Trophoblast cell (in vitro differentiated cells and primary cell): ENCODE data around the gene IL23A.
"Not testable (repeated sequence)": the region's sequence is repeated elsewhere in the genome, so short reads cannot be mapped to it uniquely, and the experiment has no call there.

ENCODE experiments used
- DNase-seq, 2 donors: peaks; one replicate each; pipeline ENCODE4 v3.0.0-alpha.2; 2016
- H2AFZ ChIP-seq: 2 replicates; pipeline ENCODE4 v1.6.1; 2013; ENCODE audit warnings: low read length, moderate library complexity, mild to moderate bottlenecking; ENCODE audit not compliant: insufficient read depth, poor library complexity
- H2AK5ac ChIP-seq: 2 replicates; pipeline ENCODE4 v1.6.1; 2013; ENCODE audit warnings: mild to moderate bottlenecking, low read length
- H2BK120ac ChIP-seq: 2 replicates; pipeline ENCODE4 v1.6.1; 2013; ENCODE audit warnings: low read length, mild to moderate bottlenecking, moderate library complexity; ENCODE audit not compliant: insufficient read depth, poor library complexity
- H2BK12ac ChIP-seq: 2 replicates; pipeline ENCODE4 v1.6.1; 2013; ENCODE audit warnings: mild to moderate bottlenecking, low read length, moderate library complexity
- H2BK5ac ChIP-seq: 2 replicates; pipeline ENCODE4 v1.6.1; 2013; ENCODE audit warnings: low read length, low read depth, moderate library complexity, mild to moderate bottlenecking; ENCODE audit not compliant: poor library complexity
- H3K14ac ChIP-seq: 2 replicates; pipeline ENCODE4 v1.6.1; 2013; ENCODE audit warnings: mild to moderate bottlenecking, low read length
- H3K18ac ChIP-seq: 2 replicates; pipeline ENCODE4 v1.6.1; 2013; ENCODE audit warnings: mild to moderate bottlenecking, low read length
- H3K23ac ChIP-seq: 2 replicates; pipeline ENCODE4 v1.6.1; 2013; ENCODE audit warnings: low read length
- H3K27ac ChIP-seq: 2 replicates; pipeline ENCODE4 v1.5.1; 2013; ENCODE audit warnings: low read depth, mild to moderate bottlenecking, inconsistent platforms, low read length, moderate library complexity
- H3K27me3 ChIP-seq: 2 replicates; pipeline ENCODE4 v1.6.1; 2013; ENCODE audit warnings: inconsistent platforms, mild to moderate bottlenecking, low read length, moderate library complexity; ENCODE audit not compliant: insufficient read depth
- H3K36me3 ChIP-seq, 2 experiments: 1 replicate in 1 of 2; 2 replicates in 1 of 2; pipeline ENCODE4 v1.6.1; 2013; ENCODE audit warnings: low read length in 2 of 2, mild to moderate bottlenecking in 2 of 2, moderate library complexity in 1 of 2; ENCODE audit not compliant: insufficient read depth in 2 of 2, control insufficient read depth in 1 of 2
- H3K4ac ChIP-seq: 2 replicates; pipeline ENCODE4 v1.6.1; 2013; ENCODE audit warnings: low read depth, mild to moderate bottlenecking, low read length, moderate library complexity
- H3K4me1 ChIP-seq, 2 experiments: 1 replicate in 1 of 2; 2 replicates in 1 of 2; pipeline ENCODE4 v1.6.1; 2013; ENCODE audit warnings: low read length in 2 of 2, mild to moderate bottlenecking in 2 of 2, moderate library complexity in 1 of 2; ENCODE audit not compliant: insufficient read depth in 2 of 2, control insufficient read depth in 1 of 2
- H3K4me2 ChIP-seq: 2 replicates; pipeline ENCODE4 v1.6.1; 2013; ENCODE audit warnings: inconsistent platforms, mild to moderate bottlenecking, low read length, moderate library complexity
- H3K4me3 ChIP-seq: 2 replicates; pipeline ENCODE4 v1.5.1; 2013; ENCODE audit warnings: mild to moderate bottlenecking, low read depth, low read length, inconsistent platforms
- H3K79me1 ChIP-seq: one replicate; pipeline ENCODE4 v1.6.1; 2013; ENCODE audit warnings: low read length
- H3K79me2 ChIP-seq: 2 replicates; pipeline ENCODE4 v1.6.1; 2013; ENCODE audit warnings: low read length, mild to moderate bottlenecking; ENCODE audit not compliant: control insufficient read depth, insufficient read depth, poor library complexity
- H3K9ac ChIP-seq: 2 replicates; pipeline ENCODE4 v1.6.1; 2013; ENCODE audit warnings: mild to moderate bottlenecking, low read length
- H3K9me3 ChIP-seq: 2 replicates; pipeline ENCODE4 v1.6.1; 2013; ENCODE audit warnings: low read depth, mild to moderate bottlenecking, control low read depth, inconsistent platforms, low read length; ENCODE audit not compliant: insufficient read depth
- H4K12ac ChIP-seq: 2 replicates; pipeline ENCODE4 v1.6.1; 2013; ENCODE audit warnings: low read depth, mild to moderate bottlenecking, low read length, moderate library complexity
- H4K8ac ChIP-seq: 2 replicates; pipeline ENCODE4 v1.6.1; 2013; ENCODE audit warnings: low read depth, mild to moderate bottlenecking, low read length, moderate library complexity
- H4K91ac ChIP-seq: one replicate; pipeline ENCODE4 v1.6.1; 2013; ENCODE audit warnings: low read depth, mild to moderate bottlenecking, low read length, moderate library complexity
- WGBS: extraction: QIAGEN DNeasy Blood & Tissue Kit; methylation state at CpG from one replicate; pipeline ENCODE4 v1.1.7; 2013; ENCODE audit warnings: missing lambda C conversion rate; ENCODE audit not compliant: insufficient read length, insufficient coverage; ENCODE audit errors: extremely low coverage; 5-methylcytosine and 5-hydroxymethylcytosine counted together

The IL23A gene

DNA sequence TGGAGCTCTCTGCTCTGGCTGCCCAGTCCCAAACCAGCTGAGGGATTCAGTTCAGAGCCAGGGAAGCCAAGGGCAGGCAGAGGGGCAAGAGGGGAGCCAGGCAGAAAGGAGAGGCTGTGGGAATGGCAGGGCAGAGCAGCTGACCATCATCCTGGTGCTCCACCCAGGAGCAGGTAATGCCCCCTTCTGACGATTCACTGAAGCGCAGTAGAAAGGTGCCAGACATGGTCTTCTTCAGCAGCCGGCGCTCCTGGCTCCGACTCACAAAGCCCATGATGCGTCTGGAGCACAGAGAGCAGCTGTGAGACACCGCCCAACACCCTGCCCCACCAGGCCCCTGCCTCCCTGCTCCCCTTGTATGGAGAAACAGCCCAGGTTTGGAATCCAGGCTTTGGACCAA is 8.0 kb downstream of the IL23A start:
- no peak overlapping the region for H3K14ac ChIP-seq
- no peak overlapping the region for H2BK120ac ChIP-seq
- H3K4me2 ChIP-seq = no peak overlapping the region
- H4K8ac ChIP-seq = no peak overlapping the region
- H3K79me2 ChIP-seq = no peaks in the 10 kb centered on the region
- no peak overlapping the region for H3K4ac ChIP-seq
- H3K9me3 ChIP-seq = no peaks in the 10 kb centered on the region
- H3K18ac ChIP-seq = no peak overlapping the region
- no peak overlapping the region for H2BK5ac ChIP-seq
- H3K79me1 ChIP-seq = peaks cover 5% of the 10 kb centered on the region
- no peak overlapping the region for H3K9ac ChIP-seq
- H4K91ac ChIP-seq = no peak overlapping the region
- H4K12ac ChIP-seq = no peak overlapping the region
- no peak overlapping the region for H2AFZ ChIP-seq
- H3K36me3 ChIP-seq = peaks cover 41 to 69% of the 10 kb centered on the region in 2 experiments
- H3K23ac ChIP-seq = no peak overlapping the region
- no peaks in the 10 kb centered on the region for H3K27me3 ChIP-seq
- H3K27ac ChIP-seq = no peak overlapping the region
- no peak for DNase-seq
- H2BK12ac ChIP-seq = no peak overlapping the region
- no peak overlapping the region for H2AK5ac ChIP-seq
- H3K4me1 ChIP-seq = peaks cover 5% of the 10 kb centered on the region in 2 experiments
- no CpG with 5 or more reads among the region's 7 CpGs for WGBS
- H3K4me3 ChIP-seq = no peak overlapping the region

DNA sequence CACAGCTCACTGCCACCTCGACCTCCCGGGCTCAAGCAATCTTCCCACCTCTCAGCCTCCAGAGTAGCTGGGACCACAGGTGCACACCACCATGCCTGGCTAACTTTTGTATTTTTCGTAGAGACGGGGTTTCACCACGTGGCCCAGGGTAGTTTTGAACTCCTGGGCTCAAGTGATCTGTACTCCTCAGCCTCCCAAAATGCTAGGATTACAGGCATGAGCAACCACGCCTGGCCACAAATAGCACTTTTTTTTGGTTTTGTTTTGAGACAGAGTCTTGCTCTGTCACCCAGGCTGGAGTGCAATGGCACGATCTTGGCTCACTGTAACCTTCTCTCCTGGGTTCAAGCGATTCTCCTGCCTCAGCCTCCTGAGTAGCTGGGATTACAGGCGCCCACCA is 8.6 kb downstream of the IL23A start:
- H4K12ac ChIP-seq, H3K14ac ChIP-seq, H3K9me3 ChIP-seq, H2AK5ac ChIP-seq, H2AFZ ChIP-seq, H3K23ac ChIP-seq, H3K27ac ChIP-seq, H2BK120ac ChIP-seq, H3K18ac ChIP-seq, H4K8ac ChIP-seq, H4K91ac ChIP-seq, H3K4ac ChIP-seq, H2BK5ac ChIP-seq, H3K4me1 ChIP-seq, H2BK12ac ChIP-seq, H3K4me2 ChIP-seq, H3K79me1 ChIP-seq, H3K9ac ChIP-seq, H3K27me3 ChIP-seq, H3K4me3 ChIP-seq, H3K79me2 ChIP-seq, DNase-seq: not testable (repeated sequence)
- WGBS = no CpG with 5 or more reads among the region's 9 CpGs
- peaks cover 41 to 69% of the 10 kb centered on the region in 2 experiments for H3K36me3 ChIP-seq

DNA sequence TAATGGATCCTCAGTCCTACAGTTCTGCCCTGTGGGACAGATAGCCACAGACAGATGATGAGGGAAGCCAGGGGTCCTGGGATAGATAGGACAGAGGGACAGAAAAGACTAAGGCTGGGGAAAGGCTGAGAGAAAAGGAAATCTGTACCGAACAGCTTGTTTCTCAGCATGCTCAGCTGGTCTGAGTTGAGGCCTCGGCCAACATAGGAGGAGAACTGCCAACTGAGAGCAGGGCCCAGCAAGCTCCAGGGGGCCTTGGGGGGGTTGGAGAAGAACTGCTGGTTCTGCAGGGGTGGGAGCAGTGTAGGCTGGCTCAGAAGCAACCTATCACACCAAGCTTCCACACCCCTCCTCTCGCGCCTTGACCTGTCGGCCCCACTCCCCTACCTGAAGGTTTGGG is 10.1 kb downstream of the IL23A start:
- Histone ChIP-seq H2AK5ac (no peak overlapping the region), H3K4ac (no peak overlapping the region), H3K14ac (no peak overlapping the region), H3K4me2 (no peak overlapping the region), H3K4me3 (no peak overlapping the region), H4K91ac (no peak overlapping the region), H3K9ac (no peak overlapping the region), H3K18ac (no peak overlapping the region), H3K27ac (no peak overlapping the region), H2BK120ac (no peak overlapping the region), H2BK5ac (no peak overlapping the region), H3K79me1 (peaks cover 5% of the 10 kb centered on the region), H2AFZ (no peak overlapping the region), H3K36me3 (peaks cover 43 to 58% of the 10 kb centered on the region in 2 experiments), H3K79me2 (no peaks in the 10 kb centered on the region), H4K12ac (no peak overlapping the region), H3K4me1 (peaks cover 5% of the 10 kb centered on the region in 2 experiments), H3K9me3 (no peaks in the 10 kb centered on the region), H3K23ac (no peak overlapping the region), H2BK12ac (no peak overlapping the region), H3K27me3 (no peaks in the 10 kb centered on the region), H4K8ac (no peak overlapping the region)
- no CpG with 5 or more reads among the region's 5 CpGs for WGBS
- no peak for DNase-seq

DNA sequence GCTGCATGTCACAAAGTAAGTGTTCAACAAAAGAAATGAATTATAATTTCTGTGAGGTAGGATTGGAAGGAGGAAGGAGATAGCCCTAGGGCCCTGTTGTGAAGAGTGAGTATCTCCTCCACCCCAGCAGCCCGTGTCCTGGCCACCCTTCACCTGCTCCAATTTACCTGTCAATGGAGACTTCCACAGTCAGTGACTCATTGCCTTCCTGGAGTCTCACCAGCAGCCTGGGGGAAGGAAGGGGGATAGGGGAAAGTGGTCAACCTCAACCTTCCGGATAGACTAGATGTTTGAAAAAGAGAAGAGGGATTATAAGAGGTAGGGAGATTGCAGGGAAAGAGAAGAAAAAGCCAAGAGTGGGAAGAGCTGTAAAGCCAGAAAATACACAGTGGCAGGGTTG is 12.0 kb downstream of the IL23A start:
- no peak overlapping the region for H4K8ac ChIP-seq
- peak overlapping the region; percentile 33 for H3K4me2 ChIP-seq
- H3K4me3 ChIP-seq = no peak overlapping the region
- no peaks in the 10 kb centered on the region for H3K79me2 ChIP-seq
- peak overlapping the region; percentile 82 for H3K27ac ChIP-seq
- peak overlapping the region; percentile 81 for H2BK120ac ChIP-seq
- no peak overlapping the region for H2BK12ac ChIP-seq
- H3K79me1 ChIP-seq = peaks cover 5% of the 10 kb centered on the region
- no peak overlapping the region for H3K9ac ChIP-seq
- peak overlapping the region; percentile 72 for H4K91ac ChIP-seq
- no peak overlapping the region for H4K12ac ChIP-seq
- peak overlapping the region; percentile 84 for H2BK5ac ChIP-seq
- peak overlapping the region; percentile 56 for H3K18ac ChIP-seq
- no peak overlapping the region for H2AK5ac ChIP-seq
- H3K23ac ChIP-seq = no peak overlapping the region
- no peaks in the 10 kb centered on the region for H3K9me3 ChIP-seq
- H3K14ac ChIP-seq = no peak overlapping the region
- peaks cover 5% of the 10 kb centered on the region in 2 experiments for H3K4me1 ChIP-seq
- peak; percentile 87 to 94 for DNase-seq
- no peak overlapping the region for H2AFZ ChIP-seq
- H3K4ac ChIP-seq = no peak overlapping the region
- peaks cover 52 to 64% of the 10 kb centered on the region in 2 experiments for H3K36me3 ChIP-seq
- H3K27me3 ChIP-seq = no peaks in the 10 kb centered on the region
- no CpG with 5 or more reads among the region's 2 CpGs for WGBS
